Activated gamma-delta T cell treated with anti-CD3 and anti-CD28 coated beads, Interleukin-2, amount 50 U/mL, for 16 hours (primary cell): ENCODE results near the gene UFSP1.
"Not testable (repeated sequence)": the region's sequence is repeated elsewhere in the genome, so short reads cannot be mapped to it uniquely, and the experiment has no call there.

Experiments
- DNase-seq: peaks from one replicate; pipeline ENCODE4 v3.0.0-alpha.2; 2020; ENCODE audit warnings: low read depth

The UFSP1 gene

DNA sequence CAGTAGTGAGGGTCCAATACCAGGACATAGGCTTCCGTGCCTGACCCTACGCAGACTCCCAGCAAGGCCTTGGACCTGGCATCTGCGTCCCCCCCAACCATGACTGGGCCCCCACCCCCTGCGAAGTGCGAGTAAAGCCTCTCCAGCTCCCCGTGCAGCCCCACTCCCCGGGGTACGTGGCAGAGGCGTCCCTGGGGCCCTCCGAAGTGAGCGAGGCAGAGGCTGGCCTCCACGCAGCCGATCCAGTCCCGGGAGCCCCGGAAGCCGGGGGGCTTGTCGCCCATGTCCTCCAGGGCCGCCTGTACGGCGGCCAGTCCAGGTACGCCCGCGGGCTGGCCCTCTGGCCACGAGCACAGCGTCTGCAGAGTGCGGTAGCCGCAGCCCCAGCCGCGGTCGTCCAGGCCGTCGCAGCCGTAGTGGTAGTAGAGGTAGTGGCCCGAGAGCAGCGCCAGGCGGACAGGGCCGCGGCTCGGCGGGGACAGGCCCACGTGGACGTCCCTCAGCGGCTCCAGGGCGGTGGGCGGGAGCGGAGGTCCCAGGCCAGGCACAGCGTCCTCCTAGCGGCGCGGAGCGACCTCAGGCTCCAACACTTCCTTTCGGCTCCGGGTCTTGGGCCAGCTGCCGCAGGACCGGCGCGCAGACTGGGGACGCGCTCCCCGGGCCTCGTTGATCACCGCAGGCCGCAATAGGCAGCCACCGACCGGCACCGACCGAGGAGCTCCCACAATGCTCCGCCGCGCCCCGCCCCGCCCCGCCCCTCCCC, at the start of gene UFSP1:
Gene UFSP1 (minus strand): TSS at position 728 of the 763 bp plus-strand sequence. CDS start 444 bp downstream, at position 284.
- DNase-seq, result no peak

DNA sequence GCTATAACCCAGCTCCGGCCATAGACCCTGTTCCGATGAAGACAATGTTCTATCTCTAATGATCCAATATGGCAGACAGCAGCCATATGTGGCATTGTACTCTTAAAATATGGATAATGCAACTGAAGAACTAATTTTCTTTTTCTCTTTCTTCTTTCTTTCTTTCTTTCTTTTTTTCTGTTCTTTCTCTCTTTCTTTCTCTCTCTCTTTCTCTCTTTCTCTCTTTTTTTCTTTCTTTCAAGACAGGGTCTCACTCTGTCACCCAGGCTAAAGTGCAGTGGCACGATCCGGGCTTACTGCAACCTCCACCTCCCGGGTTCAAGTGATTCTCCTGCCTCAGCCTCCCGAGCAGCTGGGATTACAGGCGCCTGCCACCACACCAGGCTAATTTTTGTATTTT, 46.7 kb upstream of the UFSP1 start:
- not testable (repeated sequence) for DNase-seq

DNA sequence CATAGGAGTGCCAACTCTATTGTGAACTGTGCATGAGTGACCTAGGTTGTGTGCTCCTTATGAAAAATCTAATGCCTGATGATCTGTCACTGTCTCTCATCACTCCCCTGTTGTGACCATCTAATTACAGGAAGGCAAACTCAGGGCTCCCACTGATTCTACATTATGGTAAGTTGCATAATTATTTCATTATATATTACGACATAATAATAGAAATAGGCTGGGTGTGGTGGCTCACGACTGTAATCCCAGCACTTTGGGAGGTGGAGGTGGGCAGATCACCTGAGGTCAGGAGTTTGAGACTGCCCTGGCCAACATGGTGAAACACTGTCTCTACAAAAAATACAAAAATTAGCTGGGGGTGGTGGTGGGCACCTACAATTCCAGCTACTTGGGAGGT, 45.9 kb upstream of the UFSP1 start:
- DNase-seq, result not testable (repeated sequence)

DNA sequence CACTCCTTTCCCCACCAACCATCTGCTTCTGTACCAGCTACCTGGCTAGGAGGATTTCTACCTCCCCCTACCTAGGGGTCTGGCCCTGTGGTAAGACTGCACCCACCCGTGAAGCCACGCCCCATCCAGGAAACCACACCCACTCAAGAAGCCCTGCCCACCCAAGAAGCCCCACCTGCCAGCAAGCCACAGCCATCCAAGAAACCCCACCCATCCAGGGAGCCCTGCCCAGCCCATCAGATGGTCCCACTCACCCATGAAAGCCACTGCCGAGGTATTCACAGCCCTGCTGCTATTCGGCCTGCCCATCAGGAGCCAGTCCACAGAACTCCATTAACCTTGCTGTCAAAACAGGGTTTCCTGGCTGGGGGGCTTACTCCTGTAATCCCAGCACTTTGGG, 44.2 kb upstream of the UFSP1 start:
- no peak for DNase-seq

DNA sequence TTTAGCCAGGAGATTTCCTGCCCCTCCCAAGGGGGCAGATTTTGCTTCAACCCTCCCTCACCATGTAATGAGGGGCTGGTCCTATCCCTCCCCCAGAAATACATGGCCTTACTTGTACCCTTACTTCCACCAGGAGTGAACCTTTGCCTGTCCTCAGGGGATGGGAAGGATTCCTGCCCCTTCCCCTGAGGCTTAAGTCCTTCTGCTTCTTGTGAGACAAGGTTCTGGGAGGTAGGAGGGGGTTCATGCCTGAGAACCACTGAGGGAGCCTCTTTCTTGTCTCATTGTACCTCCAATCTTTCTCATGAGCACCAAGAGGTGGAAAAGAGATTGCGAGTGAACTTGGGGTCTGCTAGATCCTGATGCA, 40.3 kb upstream of the UFSP1 start:
- DNase-seq, result no peak

DNA sequence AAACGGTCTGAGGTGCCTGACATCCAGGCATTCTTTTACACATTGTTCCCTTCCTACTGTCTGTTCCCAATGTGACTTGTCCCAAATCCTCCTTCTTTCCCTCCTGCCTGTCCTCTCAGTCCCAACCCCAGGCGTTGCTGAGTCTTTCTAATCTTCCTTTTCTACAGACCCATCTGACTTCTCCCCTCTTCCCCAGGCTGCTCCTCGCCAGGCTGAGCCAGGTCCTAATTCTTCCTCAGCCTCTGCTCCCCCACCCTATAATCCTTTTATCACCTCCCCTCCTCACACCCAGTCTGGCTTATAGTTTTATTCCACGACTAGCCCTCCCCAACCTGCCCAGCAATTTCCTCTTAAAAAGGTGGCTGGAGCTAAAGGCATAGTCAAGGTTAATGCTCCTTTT, 34.1 kb upstream of the UFSP1 start:
- not testable (repeated sequence) for DNase-seq

DNA sequence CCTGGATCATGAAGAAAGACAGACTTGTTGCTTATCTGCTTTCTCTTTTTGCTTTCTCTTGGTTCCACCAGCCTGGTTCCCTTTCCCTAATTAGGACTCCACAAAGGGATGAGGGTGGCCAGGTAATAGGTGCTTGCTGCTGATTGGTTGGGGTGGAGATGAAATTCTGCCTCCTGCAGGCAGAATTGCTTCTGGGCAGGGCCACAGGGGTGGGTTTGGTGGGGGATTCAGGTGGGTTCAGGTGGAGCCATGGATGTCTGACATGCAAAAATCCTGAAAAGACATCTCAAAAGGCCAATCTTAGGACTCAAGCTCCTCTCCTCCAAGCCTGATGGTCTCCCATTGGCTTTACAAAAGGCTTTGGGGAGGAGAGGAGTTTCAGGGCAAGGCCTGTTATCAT, 31.5 kb upstream of the UFSP1 start:
- no peak for DNase-seq

DNA sequence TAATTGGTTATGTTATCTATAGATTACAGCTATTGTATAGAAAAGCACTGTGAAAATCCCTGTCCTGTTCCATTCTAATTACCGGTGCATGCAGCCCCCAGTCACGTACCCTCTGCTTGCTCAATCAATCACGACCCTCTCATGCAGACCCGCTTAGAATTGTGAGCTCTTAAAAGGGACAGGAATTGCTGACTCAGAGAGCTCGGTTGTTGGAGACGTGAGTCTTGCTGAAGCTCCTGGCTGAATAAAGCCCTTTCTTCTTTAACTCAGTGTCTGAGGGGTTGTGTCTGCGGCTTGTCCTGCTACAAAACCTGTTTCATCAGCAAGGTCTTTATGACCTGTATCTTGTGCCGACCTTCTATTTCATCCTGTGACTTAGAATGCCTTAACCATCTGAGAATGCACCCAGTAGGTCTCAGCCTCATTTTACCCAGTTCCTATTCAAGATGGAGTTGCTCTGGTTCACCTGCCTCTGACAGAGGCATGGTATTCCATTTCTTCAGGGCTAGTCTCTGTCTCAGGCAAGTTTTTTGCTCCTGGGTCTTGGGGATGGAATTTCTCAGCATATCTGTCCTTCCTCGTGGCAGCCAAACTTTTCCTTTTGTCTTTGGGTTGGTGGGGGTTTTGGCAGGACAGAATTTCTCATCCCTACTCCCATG, 30.4 kb upstream of the UFSP1 start:
- not testable (repeated sequence) for DNase-seq

DNA sequence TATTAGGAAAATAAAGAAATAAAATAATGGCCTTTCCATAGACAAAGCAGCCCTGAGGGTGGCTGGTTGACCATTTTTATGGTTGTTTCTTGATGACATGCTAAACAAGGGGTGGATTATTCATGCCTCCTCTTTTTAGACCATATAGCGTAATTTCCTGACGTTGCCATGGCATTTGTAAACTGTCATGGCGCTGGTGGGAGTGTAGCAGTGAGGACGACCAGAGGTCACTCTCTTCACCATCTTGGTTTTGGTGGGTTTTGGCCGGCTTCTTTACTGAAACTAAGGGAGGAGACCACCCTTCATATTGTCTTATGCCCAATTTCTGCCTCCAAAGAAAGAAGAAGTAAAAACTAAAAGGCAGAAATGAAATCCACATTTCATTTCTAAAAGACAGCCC, 29.8 kb upstream of the UFSP1 start:
- not testable (repeated sequence) for DNase-seq

DNA sequence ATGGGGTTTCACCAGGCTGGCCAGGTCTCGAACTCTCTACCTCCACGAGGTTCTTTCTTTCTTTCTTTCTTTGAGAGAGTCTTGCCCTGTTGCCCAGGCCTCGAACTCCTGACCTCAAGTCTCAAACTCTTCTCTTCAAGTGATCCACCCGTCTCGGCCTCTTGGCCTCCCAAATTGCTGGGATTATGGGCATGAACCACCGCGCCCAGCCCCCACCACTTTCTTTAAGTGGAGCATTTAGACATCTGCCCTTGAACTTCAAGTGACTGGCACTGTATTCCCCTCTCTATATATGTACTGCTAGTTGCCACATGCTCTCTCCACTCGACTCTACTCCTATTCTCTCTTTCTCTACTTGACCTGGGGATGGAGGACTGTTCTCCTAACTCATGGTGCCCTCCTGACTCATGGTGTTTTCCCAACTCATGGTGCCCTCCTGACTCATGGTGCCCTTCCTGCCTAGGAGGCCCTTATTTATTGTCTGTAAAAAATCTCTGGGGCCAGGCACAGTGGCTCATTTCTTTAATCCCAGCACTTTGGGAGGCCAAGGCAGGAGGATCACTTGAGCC, 25.4 kb upstream of the UFSP1 start:
- DNase-seq, result no peak

DNA sequence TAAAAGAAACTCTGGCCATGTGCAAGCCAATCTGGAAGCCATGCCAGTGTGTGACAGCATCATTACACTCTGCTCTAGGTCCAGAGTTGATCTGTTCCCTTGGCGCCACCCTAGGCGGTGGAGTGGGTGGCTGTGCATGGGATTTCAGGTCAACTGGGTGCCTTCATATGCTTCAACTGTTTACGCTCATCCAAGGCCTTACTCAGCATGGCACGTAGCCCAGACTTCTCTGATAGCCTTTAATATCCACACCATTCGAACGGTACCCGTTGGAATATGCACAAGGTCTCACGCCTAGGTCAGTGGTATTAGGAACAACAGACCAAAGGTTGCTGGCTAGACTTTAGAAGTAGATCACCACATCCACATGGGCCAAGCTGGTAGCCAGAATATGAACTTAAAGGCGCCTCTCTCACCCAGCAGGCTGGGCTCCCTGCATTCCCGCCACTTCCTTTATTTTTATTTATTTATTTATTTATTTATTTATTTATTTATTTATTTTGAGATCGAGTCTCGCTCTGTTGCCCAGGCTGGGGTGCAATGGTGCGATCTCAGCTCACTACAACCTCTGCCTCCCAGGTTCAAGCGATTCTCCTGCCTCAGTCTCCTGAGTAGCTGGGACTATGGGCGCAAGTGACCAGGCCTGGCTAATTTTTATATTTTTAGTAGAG, 24.8 kb upstream of the UFSP1 start:
- no peak for DNase-seq

DNA sequence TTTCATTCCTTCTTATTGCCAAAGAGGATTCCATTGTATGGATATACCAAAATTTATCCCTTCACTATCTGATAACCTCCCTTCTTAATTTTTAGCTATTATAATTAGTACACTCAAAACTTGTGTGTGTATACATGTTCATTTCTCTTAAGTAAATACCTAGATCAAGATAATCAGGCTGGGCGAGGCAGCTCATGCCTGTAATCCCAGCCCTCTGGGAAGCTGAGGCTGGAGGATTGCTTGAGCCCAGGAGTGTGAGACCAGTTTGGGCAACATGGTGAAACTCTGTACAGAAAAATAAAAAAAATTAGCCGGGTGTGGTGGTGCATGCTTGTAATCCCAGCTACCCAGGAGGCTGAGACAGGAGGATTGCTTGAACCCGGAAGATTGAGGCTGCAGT, 22.0 kb upstream of the UFSP1 start:
- no peak for DNase-seq

DNA sequence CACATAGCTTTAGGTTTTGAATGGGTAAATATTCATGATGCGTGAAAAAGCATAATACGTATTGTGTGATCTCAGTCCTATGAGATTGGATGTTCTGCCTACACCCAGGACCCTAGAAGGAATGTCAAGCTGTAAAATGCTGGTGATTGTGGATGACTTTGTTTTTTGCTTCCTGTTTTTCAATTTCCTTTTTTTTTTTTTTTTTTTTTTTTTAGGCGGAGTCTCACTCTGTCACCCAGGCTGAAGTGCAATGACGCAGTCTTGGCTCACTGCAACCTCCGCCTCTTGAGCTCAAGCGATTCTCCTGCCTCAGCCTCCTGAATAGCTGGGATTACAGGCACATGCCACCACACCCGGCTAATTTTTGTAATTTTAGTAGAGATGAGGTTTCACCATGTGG, 20.9 kb upstream of the UFSP1 start:
- not testable (repeated sequence) for DNase-seq

DNA sequence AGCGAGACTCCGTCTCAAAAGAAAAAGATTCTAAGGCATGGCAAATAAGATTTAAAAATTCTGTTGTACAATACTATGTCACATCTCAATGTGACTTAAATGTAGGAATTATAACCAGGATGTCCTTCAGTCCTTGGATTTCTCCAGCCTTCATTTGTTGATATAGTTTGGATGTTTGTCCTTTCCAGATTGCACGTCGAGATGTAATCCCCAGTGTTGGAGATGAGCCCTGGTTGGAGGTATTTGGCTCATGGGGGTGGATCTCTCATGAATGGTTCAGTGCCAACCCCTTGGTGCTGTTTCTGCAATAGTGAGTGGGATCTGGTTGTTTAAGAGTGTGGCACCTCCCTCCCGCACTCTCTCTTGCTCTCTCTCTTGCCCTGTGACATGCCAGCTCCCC, 19.0 kb upstream of the UFSP1 start:
- no peak for DNase-seq

DNA sequence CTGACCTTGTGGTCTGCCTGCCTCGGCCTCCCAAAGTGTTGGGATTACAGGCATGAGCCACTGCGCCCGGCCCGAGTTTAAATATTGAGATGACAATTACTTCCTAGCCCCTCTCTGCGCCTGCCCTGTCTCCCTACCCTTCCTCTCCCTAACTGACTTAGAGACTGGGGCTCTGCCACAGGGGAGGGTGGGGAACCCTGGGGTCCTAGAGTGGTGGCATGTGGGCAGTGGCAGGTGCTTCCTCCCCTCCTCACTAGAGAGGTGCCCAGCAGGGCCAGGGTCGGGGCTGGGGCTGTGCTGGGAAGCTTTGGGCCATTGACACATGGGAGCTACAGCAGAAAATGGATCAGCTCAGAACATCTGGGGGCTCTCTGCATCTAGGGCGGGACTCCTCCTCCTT, 13.1 kb upstream of the UFSP1 start:
- no peak for DNase-seq

DNA sequence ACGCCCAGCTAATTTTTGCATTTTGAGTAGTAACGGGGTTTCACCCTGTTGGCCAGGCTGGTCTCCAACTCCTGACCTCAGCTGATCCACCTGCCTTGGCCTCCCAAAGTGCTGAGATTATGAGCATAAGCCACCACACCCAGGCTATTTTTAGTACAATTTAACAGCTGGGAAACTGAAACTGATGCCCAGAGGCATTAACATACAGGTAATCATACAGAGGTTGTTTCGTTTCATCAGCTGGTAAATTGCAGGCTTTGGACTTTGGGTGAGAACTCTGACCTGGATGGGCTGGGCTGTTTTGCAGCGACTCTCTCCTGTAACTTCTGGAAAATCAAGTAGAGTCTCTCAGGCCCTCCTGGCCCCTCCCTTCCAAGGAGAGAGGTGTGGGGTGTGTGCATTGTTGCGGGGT, 12.4 kb upstream of the UFSP1 start:
- DNase-seq, result no peak

DNA sequence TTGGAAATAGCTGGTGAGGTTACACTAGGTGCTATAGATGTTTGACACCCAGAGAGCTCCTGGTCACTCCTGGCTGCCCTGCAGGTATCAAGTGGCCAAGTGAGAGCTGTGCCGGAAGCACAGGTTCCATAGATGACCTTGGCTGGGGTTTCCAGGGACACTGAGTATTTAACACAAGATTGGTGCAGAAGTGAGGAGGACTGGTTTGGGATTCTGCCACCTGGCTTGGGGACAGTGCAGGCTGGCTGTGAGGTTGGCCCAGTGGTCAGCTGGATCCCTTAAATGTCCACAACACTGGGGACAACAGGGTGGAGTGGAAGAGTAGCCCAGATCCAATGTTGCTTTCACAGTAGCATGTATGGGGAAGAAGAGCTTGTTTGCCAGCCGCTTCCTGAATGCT, 11.5 kb upstream of the UFSP1 start:
- DNase-seq, result no peak

DNA sequence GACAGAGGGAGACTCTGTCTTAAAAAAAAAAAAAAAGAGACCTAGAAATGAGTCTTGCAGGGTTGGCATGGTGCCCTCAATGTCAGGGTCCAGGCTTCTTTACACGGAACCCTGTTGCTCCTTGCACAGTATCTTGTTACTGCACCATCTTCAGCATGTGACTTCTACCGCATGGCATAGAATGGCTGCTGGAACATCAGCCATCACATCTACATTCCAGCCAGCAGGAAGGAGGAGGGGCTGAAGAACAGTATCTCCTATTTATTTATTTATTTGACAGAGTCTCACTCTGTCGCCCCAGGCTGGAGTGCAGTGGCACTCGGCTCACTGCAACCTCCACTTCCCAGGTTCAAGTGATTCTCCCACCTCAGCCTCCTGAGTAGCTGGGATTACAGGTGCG, 9.9 kb upstream of the UFSP1 start:
- no peak for DNase-seq

DNA sequence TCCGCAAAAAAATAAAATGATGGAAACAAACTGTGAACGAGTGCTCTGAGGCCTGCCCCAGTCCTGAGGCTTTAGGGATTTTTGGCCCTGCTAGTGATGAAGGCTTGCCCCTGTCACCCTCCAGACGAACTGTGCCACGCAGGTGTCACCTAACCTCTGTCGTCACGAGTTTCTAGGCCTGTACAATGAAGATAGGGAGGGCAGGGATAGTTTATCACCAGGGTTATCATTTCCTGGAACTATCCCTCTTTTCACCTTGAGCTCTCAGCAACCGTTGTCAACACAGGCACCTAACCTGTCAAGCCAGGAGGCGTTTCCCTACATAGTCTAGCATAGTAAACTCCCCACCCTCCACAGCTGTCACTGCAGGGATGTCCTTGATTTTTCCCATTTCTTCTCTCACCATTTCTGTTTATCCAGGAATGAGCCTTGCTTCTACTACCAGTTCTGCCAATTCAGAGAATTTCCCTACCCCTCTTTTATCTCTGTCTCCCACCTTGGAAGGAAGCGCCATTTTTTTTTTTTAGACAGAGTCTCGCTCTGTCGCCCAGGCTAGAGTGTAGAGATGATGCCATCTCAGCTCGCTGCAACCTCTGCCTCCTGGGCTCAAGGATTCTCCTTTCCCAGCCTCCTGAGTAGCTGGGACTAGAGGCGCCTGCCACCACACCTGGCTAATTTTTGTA, 8.4 kb upstream of the UFSP1 start:
- no peak for DNase-seq

DNA sequence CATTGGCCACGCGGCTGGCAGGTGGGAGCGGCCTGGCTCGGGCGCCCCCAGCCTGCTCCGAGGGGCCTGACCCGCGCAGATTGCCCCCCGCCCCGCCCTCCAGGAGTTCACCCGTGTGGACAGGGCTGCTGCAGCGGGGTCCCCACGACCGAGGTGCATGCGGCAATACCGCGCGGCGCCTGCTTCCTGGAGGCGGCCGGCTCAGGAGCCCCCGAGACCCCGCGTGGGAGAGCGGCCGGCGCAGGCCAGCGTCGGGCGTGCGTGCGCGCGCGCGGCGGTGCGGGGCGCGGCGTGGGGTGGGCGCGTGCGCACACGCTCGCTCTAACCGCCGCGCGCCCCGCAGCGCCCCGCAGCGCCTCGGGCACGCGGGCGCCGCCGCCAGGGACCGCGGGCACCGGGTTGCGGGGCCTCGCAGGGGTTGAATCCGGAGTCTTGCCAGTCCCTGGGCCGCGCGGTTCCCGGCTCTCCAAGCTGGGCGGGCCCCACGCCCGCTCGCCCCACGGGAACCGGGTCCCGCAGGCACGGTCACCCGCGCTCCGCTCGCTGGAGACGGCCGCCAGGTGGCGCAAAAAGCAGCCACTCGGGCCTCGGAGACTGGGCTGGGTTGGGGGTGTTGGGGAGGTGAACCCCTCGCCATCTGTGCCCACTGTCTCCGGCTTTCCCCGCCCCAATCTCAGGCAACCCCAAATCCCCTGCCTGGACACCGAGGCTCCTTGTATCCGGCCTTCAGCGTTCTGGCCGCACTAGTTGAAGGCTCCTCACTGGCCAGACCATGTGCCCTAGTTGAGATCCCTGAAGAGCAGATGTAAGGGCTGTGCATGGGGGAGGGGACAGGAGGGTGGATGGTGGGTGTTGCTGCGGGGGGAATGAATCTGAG, 7.5 kb upstream of the UFSP1 start:
- DNase-seq, result no peak

DNA sequence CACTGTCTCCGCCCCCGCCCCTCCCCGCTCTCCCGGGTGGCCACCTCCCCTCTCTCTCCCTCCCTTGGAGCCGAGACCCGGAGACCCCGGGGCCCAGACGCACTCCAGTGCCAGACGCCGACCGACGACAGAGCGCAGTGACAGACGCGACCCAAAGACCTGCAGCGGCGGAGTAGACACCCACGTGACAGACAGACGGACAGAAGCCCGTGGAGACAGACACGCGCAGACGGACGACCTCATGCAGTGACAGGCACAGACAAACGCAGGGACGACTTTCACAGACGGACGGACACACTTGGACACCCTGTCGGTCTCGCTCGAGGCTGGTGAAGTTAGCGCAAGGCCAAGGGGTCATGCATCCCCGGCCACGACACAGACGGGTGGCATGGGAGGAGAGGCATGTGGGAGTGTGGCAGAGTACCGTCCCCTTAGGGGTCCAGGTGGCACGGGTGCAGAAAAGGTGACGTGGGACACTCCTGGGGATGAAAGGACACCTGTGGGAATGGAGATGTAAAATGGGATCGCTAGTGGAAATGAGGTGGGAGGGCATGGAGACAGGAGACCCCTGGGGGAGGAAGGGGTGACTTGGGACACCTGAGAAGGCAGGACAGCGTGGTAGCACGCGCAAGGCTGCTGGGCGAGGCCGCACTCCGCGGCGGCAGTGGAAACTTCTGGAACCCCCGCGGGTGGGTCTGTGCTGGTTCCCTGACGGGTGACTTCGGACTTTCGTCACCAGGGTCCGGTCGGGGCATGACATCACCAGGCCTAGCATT, 6.6 kb upstream of the UFSP1 start:
- DNase-seq, result no peak
